NCI-H187 (cell line): Measurements from ENCODE around the gene GSK3B.

Source experiments
- DNase-seq, 2 experiments: peaks; one replicate each; lab custom pipeline; 2025; lab: John Stamatoyannopoulos, UW

Gene GSK3B

GRCh38 chr3:119817071-119817470 is 277.2 kb downstream of the GSK3B start:
- no peak for DNase-seq

DNA sequence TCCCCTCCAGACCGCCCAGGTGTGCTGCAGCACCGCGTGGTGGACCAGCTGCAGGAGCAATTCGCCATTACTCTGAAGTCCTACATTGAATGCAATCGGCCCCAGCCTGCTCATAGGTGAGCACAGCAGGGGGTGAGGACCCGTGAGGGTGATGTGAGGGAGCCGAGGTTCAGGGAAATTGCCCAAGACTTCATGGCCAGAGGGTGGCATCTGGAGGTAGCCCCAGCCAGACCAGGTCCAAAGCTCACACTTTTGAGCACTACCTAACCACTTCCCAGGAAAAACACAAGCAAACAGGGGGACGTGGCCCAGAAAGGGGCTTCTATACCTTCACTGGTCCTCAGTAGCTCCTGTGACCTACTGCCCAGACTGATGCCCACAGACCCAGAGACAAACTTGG is 278.5 kb downstream of the GSK3B start:
- no peak for DNase-seq

DNA sequence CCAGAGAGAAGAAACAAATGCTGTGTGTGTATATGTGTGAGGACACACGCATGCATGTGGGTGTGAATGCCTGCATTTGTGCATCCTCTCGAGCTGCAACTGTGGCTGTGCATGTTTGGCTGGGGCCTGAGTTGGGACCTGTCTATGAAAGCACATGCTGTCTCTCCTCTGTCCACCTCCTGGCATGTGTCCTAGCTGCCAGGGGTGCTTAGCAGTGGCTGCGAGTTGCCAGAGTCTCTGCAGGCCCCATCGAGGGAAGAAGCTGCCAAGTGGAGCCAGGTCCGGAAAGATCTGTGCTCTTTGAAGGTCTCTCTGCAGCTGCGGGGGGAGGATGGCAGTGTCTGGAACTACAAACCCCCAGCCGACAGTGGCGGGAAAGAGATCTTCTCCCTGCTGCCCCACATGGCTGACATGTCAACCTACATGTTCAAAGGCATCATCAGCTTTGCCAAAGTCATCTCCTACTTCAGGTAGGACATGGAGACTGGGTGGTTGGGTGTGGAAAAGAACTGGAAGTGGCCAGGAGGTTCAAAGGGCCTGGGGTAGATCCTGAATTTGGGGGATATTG is 281.7 kb downstream of the GSK3B start:
- no peak for DNase-seq

- no peak for DNase-seq
These were observed 284.2 kb downstream of the GSK3B start for GRCh38 chr3:119810018-119810435.

DNA sequence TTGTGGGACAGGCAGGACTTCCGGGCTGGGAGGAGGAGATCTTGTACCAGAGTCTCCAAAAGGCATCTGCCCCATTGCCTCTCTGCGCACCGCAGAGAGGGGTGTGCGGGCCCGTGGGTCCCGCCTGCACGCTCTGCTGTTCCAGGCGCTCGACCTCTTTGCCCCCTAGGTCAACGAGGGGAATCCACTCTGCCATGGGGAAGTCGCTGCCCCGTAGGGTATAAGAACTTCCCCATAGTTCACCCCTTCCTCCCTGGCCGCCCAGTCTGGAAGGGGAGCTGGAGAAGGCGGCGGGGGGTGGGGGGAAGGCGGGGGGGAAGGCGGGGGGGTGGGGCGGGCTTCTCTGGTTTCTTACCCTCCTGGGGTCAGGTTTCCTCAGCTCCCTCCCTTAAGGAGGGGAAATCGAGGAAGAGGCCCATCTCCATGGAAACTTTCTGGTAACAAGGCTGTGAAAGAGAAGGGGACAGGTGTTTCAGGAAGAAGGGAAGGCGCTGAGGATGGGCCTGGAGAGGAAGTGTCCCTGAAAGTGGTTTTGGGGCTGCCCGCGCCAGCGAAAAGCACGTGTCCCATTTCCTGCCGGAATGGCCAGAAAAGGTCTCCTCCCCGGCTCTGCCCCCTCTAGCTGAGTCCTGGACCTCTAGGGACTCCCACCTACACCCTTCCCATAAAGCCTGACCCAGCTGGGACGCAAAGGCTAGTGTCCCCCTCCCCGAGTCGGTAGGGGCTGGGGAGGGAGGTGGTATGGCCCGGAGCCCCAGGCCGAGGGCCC is 284.8 kb downstream of the GSK3B start:
- no peak for DNase-seq

GRCh38 chr3:119808843-119809242 is 285.4 kb downstream of the GSK3B start:
- no peak for DNase-seq

- DNase-seq = no peak
These were observed 286.0 kb downstream of the GSK3B start for GRCh38 chr3:119808244-119808643.

GRCh38 chr3:119800844-119801243 is 293.4 kb downstream of the GSK3B start:
- no peak for DNase-seq

DNA sequence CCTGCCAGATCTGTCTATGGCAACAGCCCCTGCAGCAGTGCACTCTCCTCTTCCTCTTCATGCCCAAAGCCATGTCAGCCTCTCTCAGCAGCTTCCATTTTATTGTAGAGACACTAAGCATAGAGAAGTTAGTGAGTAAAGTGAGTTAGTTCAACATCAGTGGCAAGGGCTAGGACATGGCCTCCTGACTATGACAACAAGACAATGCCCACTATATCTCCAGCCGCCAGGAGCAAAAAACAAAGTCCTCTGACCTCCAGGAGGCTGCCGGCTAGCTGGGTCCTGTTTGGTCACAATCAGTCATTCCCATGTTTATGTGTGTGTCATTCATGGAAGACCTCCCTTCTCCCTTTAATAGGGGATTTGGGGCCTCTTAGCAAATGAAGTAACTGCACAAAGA is 297.5 kb downstream of the GSK3B start:
- no peak for DNase-seq

GRCh38 chr3:119796368-119796767 is 297.9 kb downstream of the GSK3B start:
- no peak for DNase-seq

DNA sequence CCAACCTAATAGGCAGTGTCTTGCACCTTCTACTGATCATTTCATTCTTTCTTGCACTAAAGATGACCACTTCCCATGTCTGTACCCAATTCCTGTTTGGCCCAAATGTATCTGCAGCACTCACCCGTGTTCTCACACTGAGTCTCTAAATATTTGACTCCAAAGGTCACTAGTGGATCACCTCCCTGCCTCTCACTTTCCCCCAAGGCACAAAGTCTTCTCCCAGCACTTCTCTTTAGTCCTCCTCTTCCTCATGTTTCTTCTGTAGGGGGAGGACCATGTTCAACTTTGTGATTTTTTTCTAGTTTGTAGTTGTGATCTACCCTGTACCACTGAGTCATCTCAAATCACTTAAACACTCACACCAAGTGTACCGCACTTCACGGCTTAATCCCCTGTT is 298.4 kb downstream of the GSK3B start:
- no peak for DNase-seq

GRCh38 chr3:119794971-119795612 is 299.2 kb downstream of the GSK3B start:
- no peak for DNase-seq

DNA sequence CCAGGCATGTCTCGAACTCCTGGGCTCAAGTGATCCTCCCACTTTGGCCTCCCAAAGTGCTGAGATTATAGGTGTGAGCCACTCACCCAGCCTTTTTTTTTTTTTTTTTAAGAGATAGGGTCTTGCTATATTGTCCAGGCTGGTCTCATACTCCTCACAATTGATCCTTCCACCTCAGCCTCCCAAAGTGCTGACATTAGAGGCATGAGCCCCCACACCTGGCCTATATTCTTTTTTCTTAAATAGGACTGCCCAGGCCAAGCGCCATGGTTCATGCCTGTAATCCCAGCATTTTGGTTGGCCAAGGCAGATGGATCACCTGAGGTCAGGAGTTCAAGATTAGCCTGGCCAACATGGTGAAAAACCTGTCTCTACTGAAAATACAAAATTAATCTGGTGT is 299.8 kb downstream of the GSK3B start:
- DNase-seq = no peak

GRCh38 chr3:119792270-119792669 is 302.0 kb downstream of the GSK3B start:
- DNase-seq = no peak

DNA sequence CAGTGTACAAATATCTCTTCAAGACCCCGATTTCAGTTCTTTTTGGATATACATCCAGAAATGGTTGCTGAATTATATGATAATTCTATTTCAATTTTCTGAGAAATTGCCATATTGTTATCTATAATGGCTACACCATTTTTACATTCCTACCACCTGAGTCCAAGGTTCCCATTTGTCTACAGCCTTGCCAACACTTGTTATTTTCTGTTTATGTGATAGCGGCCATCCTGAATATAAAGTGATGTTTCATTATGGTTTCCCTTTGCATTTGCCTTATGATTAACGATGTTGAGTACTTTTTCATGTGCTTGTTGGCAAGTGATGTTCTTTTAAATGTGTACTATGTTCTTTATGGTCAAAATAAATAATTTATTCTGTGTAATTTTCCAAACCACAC is 303.9 kb downstream of the GSK3B start:
- no peak for DNase-seq

- no peak for DNase-seq
These were observed 307.8 kb downstream of the GSK3B start for GRCh38 chr3:119786409-119786808.

DNA sequence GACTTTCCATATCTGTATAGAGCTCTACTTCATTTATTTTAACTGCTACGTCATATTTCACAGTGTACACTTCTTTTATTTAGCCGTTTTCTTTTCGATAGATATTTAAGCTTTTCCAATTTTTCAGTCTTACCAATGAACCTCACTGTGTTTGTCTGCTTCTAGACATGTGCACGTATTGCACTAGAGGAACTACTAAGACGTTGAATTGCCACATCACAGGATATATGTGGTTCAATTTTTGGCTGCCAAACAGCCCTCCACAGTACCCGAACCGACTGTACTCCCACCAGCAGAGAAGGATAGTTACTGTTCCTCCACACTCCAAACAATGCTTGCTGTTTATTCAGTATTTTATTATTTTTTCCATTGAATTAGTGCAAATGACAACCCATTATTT is 310.4 kb downstream of the GSK3B start:
- no peak for DNase-seq

GRCh38 chr3:119783255-119783654 is 311.0 kb downstream of the GSK3B start:
- DNase-seq = no peak

- no peak for DNase-seq
These were observed 311.8 kb downstream of the GSK3B start for GRCh38 chr3:119782460-119782859.

GRCh38 chr3:119781330-119782198 is 312.7 kb downstream of the GSK3B start, which contains the start of gene NR1I2:
NR1I2 (plus strand) TSS chr3:119782101.
- no peak for DNase-seq

DNA sequence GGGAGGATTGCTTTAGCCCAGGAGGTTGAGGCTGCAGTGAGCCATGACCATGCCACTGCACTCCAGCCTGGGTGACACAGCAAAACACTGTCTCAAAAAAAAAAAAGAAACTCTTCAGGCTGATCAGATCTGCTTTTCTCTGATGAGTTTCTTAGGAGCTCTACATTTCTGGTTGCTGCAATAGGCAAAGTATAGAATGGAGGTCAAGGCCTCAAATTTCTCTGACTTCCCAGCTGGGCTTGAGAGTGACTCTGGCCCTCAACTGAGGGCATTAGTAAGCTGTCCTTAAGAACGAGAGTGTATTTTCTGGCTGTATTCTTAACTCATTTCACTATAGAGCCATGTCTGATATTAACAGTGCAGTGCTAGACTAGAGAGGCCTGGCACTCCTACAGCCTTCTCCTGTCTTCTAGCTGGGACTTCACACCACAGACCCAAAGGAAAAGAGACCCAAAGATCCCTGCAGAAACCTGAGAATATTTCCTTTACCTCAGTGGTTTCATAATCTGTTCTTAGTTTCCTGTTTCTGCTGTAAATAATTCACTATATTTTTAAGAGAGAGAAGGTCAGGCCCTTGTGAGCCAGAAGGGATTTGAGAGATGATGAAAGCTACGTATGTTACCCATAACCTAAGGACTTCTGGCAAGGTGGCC is 314.4 kb downstream of the GSK3B start:
- no peak for DNase-seq

- no peak for DNase-seq
These were observed 315.4 kb downstream of the GSK3B start for GRCh38 chr3:119778811-119779210.
